ENCODE results near the gene RBBP8.

GRCh38 chr18:23067236-23067635 is 134.1 kb downstream of the RBBP8 start:
- TF ChIP-seq ZNF8 (CRISPR knock-in tag; IDR thresholded peaks at IDR 0.05) (no peak), ZFP3 (CRISPR knock-in tag; IDR thresholded peaks at IDR 0.05) (no peak), CREB5 (CRISPR knock-in tag; IDR thresholded peaks at IDR 0.05; ENCODE audit: low read depth) (no peak), ZNF70 (CRISPR knock-in tag; IDR thresholded peaks at IDR 0.05) (no peak), PATZ1 (CRISPR knock-in tag; IDR thresholded peaks at IDR 0.05; ENCODE audit: borderline replicate concordance) (no peak), ARNTL (CRISPR knock-in tag; IDR thresholded peaks at IDR 0.05; ENCODE audit: borderline replicate concordance, low read depth) (no peak), TCF4 (CRISPR knock-in tag; IDR thresholded peaks at IDR 0.05; ENCODE audit: borderline replicate concordance) (no peak)
- TF ChIP-seq, protein P1, sequence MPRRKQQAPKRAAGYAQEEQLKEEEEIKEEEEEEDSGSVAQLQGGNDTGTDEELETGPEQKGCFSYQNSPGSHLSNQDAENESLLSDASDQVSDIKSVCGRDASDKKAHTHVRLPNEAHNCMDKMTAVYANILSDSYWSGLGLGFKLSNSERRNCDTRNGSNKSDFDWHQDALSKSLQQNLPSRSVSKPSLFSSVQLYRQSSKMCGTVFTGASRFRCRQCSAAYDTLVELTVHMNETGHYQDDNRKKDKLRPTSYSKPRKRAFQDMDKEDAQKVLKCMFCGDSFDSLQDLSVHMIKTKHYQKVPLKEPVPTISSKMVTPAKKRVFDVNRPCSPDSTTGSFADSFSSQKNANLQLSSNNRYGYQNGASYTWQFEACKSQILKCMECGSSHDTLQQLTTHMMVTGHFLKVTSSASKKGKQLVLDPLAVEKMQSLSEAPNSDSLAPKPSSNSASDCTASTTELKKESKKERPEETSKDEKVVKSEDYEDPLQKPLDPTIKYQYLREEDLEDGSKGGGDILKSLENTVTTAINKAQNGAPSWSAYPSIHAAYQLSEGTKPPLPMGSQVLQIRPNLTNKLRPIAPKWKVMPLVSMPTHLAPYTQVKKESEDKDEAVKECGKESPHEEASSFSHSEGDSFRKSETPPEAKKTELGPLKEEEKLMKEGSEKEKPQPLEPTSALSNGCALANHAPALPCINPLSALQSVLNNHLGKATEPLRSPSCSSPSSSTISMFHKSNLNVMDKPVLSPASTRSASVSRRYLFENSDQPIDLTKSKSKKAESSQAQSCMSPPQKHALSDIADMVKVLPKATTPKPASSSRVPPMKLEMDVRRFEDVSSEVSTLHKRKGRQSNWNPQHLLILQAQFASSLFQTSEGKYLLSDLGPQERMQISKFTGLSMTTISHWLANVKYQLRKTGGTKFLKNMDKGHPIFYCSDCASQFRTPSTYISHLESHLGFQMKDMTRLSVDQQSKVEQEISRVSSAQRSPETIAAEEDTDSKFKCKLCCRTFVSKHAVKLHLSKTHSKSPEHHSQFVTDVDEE (CRISPR knock-in tag; IDR thresholded peaks at IDR 0.05), result no peak

All from SK-N-SH treated with all-trans-retinoic acid at 6 μM for 48 hours (cell line).